Measurements from ENCODE around the gene GPATCH11. TPM values are rescaled to one million over a fixed set of nuclear protein-coding genes. Genes with fewer than 3 reads are reported as not detected.

The GPATCH11 gene
- total and polyA plus RNA-seq, 4 donors, result 4.2 to 8.9 (median 6.7) TPM

DNA sequence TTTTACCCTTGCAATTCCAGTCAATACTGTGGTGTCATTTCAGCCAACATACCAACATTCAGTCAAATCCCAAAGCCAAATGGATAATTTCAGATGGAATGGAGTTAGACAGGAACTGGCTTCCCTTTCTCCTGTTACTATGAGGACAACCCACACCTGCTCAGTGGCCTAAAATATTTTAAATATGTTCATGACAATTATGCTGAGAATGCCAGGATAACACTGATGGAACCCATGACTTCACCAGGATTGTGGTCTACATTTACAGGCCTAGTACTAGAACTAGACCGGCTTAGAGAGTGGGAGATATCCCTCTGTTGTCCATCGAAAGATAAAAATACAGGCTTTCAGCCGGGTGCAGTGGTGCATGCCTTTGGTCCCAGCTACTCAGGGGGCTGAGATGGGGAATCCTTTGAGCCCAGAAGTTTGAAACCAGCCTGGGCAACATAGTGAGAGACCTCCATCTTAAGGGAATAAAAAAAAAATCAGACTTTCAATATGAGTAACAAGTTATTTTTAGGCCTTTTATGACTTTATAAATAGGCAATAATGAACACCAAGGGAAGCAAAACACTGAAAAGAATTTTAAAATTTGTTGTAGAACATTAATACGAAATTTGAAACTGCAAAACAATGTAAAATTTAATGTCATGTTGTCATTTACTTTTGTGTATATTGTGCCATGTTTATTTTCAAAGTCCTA lies 14.2 kb downstream of the GPATCH11 start:
- Histone ChIP-seq H3K4me1 (ENCODE audit: control insufficient read depth in 1 of 2, insufficient read depth in 2 of 2, low read length in 2 of 2) (no peaks in the 10 kb centered on the region), H3K27ac (ENCODE audit: low read depth in 1 of 2, low read length in 2 of 2) (no peak overlapping the region), H3K27me3 (ENCODE audit: control insufficient read depth in 1 of 2, insufficient read depth in 2 of 2, low read length in 1 of 2) (no peaks in the 10 kb centered on the region), H3K9me3 (ENCODE audit: control insufficient read depth, low read length) (no peaks in the 10 kb centered on the region), H3K36me3 (ENCODE audit: control insufficient read depth in 1 of 2, insufficient read depth in 2 of 2, low read length in 1 of 2) (peaks cover 0 to 5% of the 10 kb centered on the region in 2 donors), H3K4me3 (ENCODE audit: low read length in 2 of 2) (no peak overlapping the region)
- WGBS, 2 donors, result 91 to 92% methylated on average over 4 of the region's 4 CpGs
- no peak for ATAC-seq (ENCODE audit: low FRiP score)
- no peak for DNase-seq
- intact Hi-C loops (cut with DNase I), result no loop called here

DNA sequence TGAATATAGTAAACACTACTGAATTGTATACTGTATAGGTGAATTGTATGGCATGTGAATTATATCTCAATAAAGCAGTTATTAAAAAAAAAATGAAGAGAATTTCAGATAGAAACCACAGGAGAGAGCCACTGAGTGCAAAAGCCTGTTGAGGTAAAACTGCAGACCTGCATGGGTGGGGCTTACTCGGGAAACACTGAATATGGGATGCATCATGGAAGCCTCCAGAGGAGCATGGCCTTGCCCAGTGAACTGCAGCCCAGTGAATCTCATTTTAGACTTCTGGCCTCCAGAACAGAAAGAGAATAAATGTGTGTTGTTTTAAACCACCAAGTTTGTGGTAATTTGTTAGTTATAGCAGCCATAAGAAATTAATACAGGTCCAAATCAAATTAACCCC lies 15.7 kb downstream of the GPATCH11 start:
- Histone ChIP-seq H3K4me3 (ENCODE audit: low read length in 2 of 2) (no peak overlapping the region), H3K36me3 (ENCODE audit: control insufficient read depth in 1 of 2, insufficient read depth in 2 of 2, low read length in 1 of 2) (peaks cover 0 to 1% of the 10 kb centered on the region in 2 donors), H3K27ac (ENCODE audit: low read depth in 1 of 2, low read length in 2 of 2) (no peak overlapping the region), H3K9me3 (ENCODE audit: control insufficient read depth, low read length) (no peaks in the 10 kb centered on the region), H3K4me1 (ENCODE audit: control insufficient read depth in 1 of 2, insufficient read depth in 2 of 2, low read length in 2 of 2) (no peaks in the 10 kb centered on the region), H3K27me3 (ENCODE audit: control insufficient read depth in 1 of 2, insufficient read depth in 2 of 2, low read length in 1 of 2) (no peaks in the 10 kb centered on the region)
- DNase-seq (no peak), ATAC-seq (ENCODE audit: low FRiP score) (no peak)
- WGBS, 2 donors, result 58 to 77% methylated on average over 1 of the region's 1 CpG
- intact Hi-C loops (cut with DNase I), result no loop called here

DNA sequence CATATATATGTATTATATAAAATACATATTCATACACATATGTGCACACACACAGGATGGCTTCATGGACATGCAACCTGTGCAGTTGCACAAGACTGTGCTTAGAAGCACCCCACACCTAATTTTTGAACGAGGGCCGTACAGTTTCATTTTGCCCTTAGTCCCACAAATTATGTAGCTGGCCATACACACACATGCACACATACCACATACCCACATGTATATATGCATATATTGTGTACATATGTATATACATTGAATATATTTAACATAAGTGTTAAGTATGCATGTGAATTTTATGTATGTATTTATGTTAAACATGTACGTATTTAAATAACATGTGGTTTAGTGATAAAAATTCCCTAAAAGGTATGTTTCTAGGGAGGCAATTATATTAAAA lies 18.3 kb downstream of the GPATCH11 start:
- ATAC-seq (ENCODE audit: low FRiP score) (no peak), DNase-seq (no peak)
- 91 to 93% methylated on average over 3 of the region's 3 CpGs for WGBS, 2 donors
- H3K4me3 ChIP-seq (ENCODE audit: low read length in 2 of 2), result no peak overlapping the region
- H3K27ac ChIP-seq (ENCODE audit: low read depth in 1 of 2, low read length in 2 of 2), result no peak overlapping the region
- H3K36me3 ChIP-seq (ENCODE audit: control insufficient read depth in 1 of 2, insufficient read depth in 2 of 2, low read length in 1 of 2), result no peaks in the 10 kb centered on the region
- H3K4me1 ChIP-seq (ENCODE audit: control insufficient read depth in 1 of 2, insufficient read depth in 2 of 2, low read length in 2 of 2), result no peaks in the 10 kb centered on the region
- intact Hi-C loops (cut with DNase I), result no loop called here
- H3K9me3 ChIP-seq (ENCODE audit: control insufficient read depth, low read length), result no peaks in the 10 kb centered on the region
- no peaks in the 10 kb centered on the region for H3K27me3 ChIP-seq (ENCODE audit: control insufficient read depth in 1 of 2, insufficient read depth in 2 of 2, low read length in 1 of 2)

DNA sequence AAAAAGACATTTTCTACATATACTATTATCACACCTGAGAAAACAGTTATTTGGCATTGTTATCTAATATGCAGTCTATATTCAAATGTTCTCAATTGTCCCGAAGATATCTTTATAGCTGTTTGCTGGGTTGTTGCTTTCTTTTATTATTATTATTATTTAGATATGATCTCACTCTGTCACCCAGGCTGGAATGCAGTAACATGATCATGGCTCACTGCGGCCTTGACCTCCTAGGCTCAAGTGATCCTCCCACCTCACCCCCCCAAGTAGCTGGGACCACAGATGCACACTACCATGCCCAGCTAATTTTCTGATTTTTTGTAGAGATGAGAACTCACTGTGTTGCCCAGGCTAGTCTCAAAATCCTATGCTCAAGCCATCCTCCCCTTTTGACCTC lies 19.9 kb downstream of the GPATCH11 start:
- Histone ChIP-seq H3K27me3 (ENCODE audit: control insufficient read depth in 1 of 2, insufficient read depth in 2 of 2, low read length in 1 of 2) (no peaks in the 10 kb centered on the region), H3K27ac (ENCODE audit: low read depth in 1 of 2, low read length in 2 of 2) (no peak overlapping the region), H3K4me1 (ENCODE audit: control insufficient read depth in 1 of 2, insufficient read depth in 2 of 2, low read length in 2 of 2) (no peaks in the 10 kb centered on the region), H3K9me3 (ENCODE audit: control insufficient read depth, low read length) (no peaks in the 10 kb centered on the region), H3K36me3 (ENCODE audit: control insufficient read depth in 1 of 2, insufficient read depth in 2 of 2, low read length in 1 of 2) (peaks cover under 1 to 3% of the 10 kb centered on the region in 2 donors), H3K4me3 (ENCODE audit: low read length in 2 of 2) (no peak overlapping the region)
- no peak for ATAC-seq (ENCODE audit: low FRiP score)
- WGBS, 2 donors, result 97 to 99% methylated on average over 2 of the region's 2 CpGs
- intact Hi-C loops (cut with DNase I), result no loop called here
- DNase-seq, result no peak

DNA sequence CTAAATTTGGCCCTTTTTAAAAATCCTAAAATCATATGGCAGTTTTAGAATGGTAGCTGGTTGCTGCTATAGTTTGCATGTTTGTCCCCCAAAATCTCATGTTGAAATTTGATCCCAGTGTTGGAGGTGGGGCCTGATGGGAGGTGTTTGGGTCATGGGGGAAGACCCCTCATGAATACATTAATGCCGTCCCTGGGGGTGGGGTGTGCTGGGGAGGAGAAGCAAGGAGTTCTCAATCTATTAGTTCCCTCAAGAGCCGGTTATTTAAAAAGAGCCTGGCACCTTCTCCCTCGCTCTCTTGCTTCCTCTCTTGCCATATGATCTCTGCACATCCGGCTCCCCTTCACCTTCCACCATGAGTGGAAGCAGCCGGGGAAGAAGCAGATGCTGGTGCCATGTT lies 20.8 kb downstream of the GPATCH11 start:
- no peak overlapping the region for H3K27ac ChIP-seq (ENCODE audit: low read depth in 1 of 2, low read length in 2 of 2)
- H3K4me3 ChIP-seq (ENCODE audit: low read length in 2 of 2), result no peak overlapping the region
- H3K27me3 ChIP-seq (ENCODE audit: control insufficient read depth in 1 of 2, insufficient read depth in 2 of 2, low read length in 1 of 2), result no peaks in the 10 kb centered on the region
- H3K9me3 ChIP-seq (ENCODE audit: control insufficient read depth, low read length), result no peaks in the 10 kb centered on the region
- peaks cover 3 to 4% of the 10 kb centered on the region in 2 donors for H3K36me3 ChIP-seq (ENCODE audit: control insufficient read depth in 1 of 2, insufficient read depth in 2 of 2, low read length in 1 of 2)
- ATAC-seq (ENCODE audit: low FRiP score) (no peak), DNase-seq (no peak)
- intact Hi-C loops (cut with DNase I), result no loop called here
- no peaks in the 10 kb centered on the region for H3K4me1 ChIP-seq (ENCODE audit: control insufficient read depth in 1 of 2, insufficient read depth in 2 of 2, low read length in 2 of 2)
- 78 to 82% methylated on average over 5 of the region's 5 CpGs for WGBS, 2 donors

DNA sequence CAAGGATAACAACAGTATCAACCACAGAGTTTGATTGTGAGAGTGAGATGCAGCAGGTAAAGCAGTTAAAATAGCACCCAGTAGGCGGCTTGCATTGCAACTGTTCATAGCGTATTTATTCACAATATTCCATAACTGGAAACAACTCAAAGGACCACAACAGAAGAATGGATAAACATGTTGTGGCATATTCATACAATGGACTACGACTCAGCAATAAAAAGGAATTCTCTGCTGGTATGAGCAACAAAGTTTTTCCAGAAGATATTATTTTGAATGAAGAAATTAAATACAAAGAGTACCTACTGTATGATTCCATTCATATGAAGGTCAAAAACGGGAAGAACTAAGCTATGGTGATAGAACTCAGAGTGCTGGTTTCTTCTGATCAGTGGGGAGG lies 25.2 kb downstream of the GPATCH11 start:
- no peaks in the 10 kb centered on the region for H3K9me3 ChIP-seq (ENCODE audit: control insufficient read depth, low read length)
- 93% methylated on average over 4 of the region's 4 CpGs for WGBS, 2 donors
- no peak for ATAC-seq (ENCODE audit: low FRiP score)
- intact Hi-C loops (cut with DNase I), result no loop called here
- H3K4me3 ChIP-seq (ENCODE audit: low read length in 2 of 2), result no peak overlapping the region
- no peaks in the 10 kb centered on the region for H3K27me3 ChIP-seq (ENCODE audit: control insufficient read depth in 1 of 2, insufficient read depth in 2 of 2, low read length in 1 of 2)
- peaks cover 4 to 7% of the 10 kb centered on the region in 2 donors for H3K36me3 ChIP-seq (ENCODE audit: control insufficient read depth in 1 of 2, insufficient read depth in 2 of 2, low read length in 1 of 2)
- H3K27ac ChIP-seq (ENCODE audit: low read depth in 1 of 2, low read length in 2 of 2), result no peak overlapping the region
- no peaks in the 10 kb centered on the region for H3K4me1 ChIP-seq (ENCODE audit: control insufficient read depth in 1 of 2, insufficient read depth in 2 of 2, low read length in 2 of 2)
- DNase-seq, result no peak

DNA sequence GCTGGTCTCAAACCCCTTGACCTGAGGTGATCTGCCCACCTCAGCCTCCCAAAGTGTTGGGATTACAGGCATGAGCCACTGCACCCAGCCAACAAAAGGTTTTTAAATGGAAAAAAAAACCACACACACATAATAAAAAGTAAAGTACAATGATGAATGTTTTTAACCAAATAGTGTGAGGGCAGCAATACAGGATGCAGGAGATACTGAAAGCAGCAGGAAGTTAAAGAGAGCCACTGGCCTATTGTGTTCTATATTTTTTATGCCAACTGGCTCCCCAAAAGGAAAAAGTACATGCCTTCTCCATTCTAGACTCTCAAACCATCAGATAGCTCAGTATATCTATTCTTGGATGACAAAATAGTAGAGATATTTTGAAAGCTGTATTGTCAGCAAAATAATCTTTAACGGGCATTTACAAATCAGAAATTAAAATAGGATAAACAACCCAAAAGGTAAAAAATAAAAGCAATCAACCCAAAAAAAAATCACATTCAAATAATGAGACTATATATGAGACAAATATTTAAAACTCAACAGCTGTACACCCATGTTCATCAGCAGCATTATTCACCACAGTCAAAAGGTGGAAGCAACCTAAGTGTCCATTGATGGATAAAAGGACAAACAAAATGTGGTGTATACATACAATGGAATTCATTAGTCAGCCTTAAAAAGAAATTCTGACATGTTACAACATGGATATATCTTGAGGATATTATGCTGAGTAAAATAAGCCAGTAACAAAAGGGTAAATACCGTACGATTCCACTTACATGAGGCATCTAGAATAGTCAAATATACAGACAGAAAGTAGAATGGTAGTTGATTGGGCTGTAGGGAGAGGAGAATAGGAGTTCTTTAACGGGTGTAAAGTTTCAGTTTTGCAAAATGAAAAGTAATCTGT lies 26.2 kb downstream of the GPATCH11 start:
- Histone ChIP-seq H3K27ac (ENCODE audit: low read depth in 1 of 2, low read length in 2 of 2) (no peak overlapping the region), H3K4me1 (ENCODE audit: control insufficient read depth in 1 of 2, insufficient read depth in 2 of 2, low read length in 2 of 2) (no peaks in the 10 kb centered on the region), H3K27me3 (ENCODE audit: control insufficient read depth in 1 of 2, insufficient read depth in 2 of 2, low read length in 1 of 2) (no peaks in the 10 kb centered on the region), H3K4me3 (ENCODE audit: low read length in 2 of 2) (no peak overlapping the region), H3K36me3 (ENCODE audit: control insufficient read depth in 1 of 2, insufficient read depth in 2 of 2, low read length in 1 of 2) (peaks cover 4 to 7% of the 10 kb centered on the region in 2 donors), H3K9me3 (ENCODE audit: control insufficient read depth, low read length) (no peaks in the 10 kb centered on the region)
- no peak for ATAC-seq (ENCODE audit: low FRiP score)
- intact Hi-C loops (cut with DNase I), result no loop called here
- no peak for DNase-seq
- 90 to 93% methylated on average over 4 of the region's 4 CpGs for WGBS, 2 donors

DNA sequence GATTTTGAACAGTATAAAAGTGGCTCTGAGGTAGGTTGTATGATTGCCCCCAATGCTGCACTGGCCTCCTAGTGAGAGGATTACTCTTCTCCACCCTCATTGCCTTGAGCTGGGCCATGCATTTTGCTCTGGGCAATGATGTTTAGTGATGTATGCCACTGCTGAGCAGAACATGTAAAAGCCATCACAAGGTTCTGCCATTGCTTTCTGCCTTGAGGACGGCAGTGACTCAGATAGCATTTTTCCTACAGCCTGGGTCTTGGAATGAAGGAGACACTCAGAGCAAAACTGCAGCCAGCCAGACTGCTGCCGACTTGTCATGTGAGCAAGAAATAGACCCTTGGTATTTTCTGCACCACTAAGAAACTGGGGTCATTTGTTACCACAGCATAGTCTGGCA lies 27.6 kb downstream of the GPATCH11 start:
- WGBS, 2 donors, result 68 to 96% methylated on average over 2 of the region's 2 CpGs
- no peak for ATAC-seq (ENCODE audit: low FRiP score)
- H3K9me3 ChIP-seq (ENCODE audit: control insufficient read depth, low read length), result no peaks in the 10 kb centered on the region
- peaks cover 7 to 10% of the 10 kb centered on the region in 2 donors for H3K36me3 ChIP-seq (ENCODE audit: control insufficient read depth in 1 of 2, insufficient read depth in 2 of 2, low read length in 1 of 2)
- H3K27ac ChIP-seq (ENCODE audit: low read depth in 1 of 2, low read length in 2 of 2), result no peak overlapping the region
- no peak overlapping the region for H3K4me3 ChIP-seq (ENCODE audit: low read length in 2 of 2)
- no peaks in the 10 kb centered on the region for H3K4me1 ChIP-seq (ENCODE audit: control insufficient read depth in 1 of 2, insufficient read depth in 2 of 2, low read length in 2 of 2)
- intact Hi-C loops (cut with DNase I), result no loop called here
- H3K27me3 ChIP-seq (ENCODE audit: control insufficient read depth in 1 of 2, insufficient read depth in 2 of 2, low read length in 1 of 2), result no peaks in the 10 kb centered on the region
- no peak for DNase-seq

DNA sequence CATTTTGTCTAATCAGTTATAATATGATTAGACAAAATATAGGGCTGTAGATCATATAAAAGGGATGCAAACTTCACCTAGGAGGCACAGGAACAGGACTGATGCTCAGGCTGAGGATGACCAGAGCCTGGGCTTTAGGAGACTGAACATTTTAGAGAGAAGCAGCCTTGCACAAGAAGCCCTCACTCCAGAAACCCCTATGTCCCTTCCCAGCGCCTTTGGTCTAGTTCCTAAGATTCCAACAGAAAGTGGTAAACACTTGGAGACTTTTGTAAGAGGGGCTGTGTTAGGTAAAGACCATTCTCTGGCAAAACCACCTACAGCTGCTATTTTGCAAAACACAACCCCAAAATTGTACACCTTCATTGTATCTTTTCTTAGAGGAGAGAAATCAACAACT lies 33.2 kb downstream of the GPATCH11 start:
- peaks cover 4 to 7% of the 10 kb centered on the region in 2 donors for H3K36me3 ChIP-seq (ENCODE audit: control insufficient read depth in 1 of 2, insufficient read depth in 2 of 2, low read length in 1 of 2)
- 91 to 92% methylated on average over 1 of the region's 1 CpG for WGBS, 2 donors
- intact Hi-C loops (cut with DNase I), result no loop called here

More for the DNA sequence above, 33.2 kb downstream of the GPATCH11 start:
- ATAC-seq (ENCODE audit: low FRiP score) (no peak), DNase-seq (no peak)
- Histone ChIP-seq H3K27ac (ENCODE audit: low read depth in 1 of 2, low read length in 2 of 2) (no peak overlapping the region), H3K4me1 (ENCODE audit: control insufficient read depth in 1 of 2, insufficient read depth in 2 of 2, low read length in 2 of 2) (no peaks in the 10 kb centered on the region), H3K27me3 (ENCODE audit: control insufficient read depth in 1 of 2, insufficient read depth in 2 of 2, low read length in 1 of 2) (no peaks in the 10 kb centered on the region), H3K4me3 (ENCODE audit: low read length in 2 of 2) (no peak overlapping the region), H3K9me3 (ENCODE audit: control insufficient read depth, low read length) (no peaks in the 10 kb centered on the region)
